ENCODE measurements around the gene GRXCR1.

GRXCR1 gene

DNA sequence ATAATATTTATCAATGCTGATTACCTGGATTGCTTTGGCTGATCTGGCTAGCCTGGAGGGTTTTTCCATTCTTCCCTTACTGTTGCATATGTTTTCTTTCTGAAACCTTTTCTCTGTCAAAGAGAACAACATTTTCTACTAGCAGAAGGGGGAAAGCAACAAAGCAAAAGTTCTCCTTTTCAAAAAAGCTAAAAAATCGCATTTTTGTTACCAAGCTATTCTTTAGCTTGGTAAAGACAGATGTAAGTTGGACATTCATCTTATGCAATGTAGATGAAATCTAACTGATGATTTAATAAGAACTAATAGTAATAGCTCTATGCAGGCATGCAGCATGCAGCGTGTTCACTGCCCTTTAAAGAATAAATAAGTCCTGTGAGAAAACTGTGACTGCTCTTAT, at the start of gene GRXCR1:
Gene GRXCR1, plus strand, starts transcription at position 301 of the 400 bp plus-strand sequence. CDS start 554 bp downstream, outside the sequence.
- DNase-seq, result no peak

DNA sequence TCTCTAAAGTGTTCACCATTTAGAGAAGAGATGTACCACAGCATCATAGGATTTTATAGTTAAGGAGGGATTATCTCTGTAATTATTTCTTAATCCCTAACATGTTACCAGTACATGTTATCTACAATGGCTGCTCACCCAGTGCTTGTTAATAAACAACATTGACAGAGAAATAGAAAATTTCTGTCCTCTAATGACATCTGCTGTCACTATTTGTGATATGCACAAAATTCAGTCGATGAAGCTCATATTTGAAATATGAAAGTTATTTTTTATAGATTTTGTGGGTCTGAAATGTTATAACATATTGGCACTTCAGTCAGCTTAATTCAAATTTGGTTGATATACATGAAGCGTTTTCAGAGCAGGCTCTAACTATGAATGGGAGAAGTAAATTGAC, 48.8 kb upstream of the GRXCR1 start:
- no peak for DNase-seq

DNA sequence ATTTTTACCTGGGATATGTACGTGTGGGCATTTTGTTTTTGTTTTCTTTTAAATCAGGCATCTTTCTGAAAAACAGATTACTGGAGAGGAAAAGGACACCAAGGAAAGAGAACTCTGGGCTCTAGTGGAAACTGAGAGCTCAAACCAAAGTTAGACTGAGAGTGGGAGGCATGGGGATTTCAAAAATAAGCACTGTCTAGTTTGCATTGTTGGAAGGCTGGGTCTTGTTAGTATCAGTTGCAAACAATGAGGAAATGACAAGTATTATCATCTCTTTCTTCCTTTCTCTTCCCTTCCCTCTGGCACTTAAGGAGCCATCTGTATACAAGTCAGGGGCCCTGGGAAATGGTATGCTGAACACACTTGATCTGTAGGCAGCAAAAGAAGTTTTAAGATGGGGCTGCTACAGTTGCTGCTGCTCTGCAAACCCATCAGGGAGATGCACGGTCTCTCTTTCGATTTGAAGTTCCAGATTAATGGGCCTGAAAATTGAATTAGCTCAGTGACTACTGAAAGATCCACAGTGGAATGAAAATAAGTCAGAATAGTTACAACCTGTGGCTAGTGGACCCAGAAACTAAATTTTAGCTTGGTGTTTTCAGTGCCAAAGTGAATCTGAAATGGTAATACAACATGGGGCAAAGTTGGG, 48.0 kb upstream of the GRXCR1 start:
- DNase-seq, result no peak

DNA sequence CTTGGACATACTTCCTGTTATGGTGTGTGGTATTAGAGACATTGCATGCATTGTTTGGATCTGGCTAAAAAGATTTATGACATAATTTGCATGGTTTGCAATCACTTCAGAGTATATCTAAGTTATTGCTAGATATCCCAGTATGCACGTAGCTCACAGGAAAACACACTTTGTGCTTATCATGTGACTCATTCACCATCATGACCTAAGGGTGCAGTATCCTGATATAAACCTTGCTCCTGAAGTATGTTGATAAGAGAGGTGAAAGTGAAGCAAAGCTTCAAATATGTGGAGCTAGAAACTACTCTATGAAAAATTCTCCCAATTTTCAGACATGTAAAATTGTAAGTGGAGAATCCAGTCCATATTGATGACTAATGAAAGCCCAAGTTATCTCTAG, 46.9 kb upstream of the GRXCR1 start:
- no peak for DNase-seq

DNA sequence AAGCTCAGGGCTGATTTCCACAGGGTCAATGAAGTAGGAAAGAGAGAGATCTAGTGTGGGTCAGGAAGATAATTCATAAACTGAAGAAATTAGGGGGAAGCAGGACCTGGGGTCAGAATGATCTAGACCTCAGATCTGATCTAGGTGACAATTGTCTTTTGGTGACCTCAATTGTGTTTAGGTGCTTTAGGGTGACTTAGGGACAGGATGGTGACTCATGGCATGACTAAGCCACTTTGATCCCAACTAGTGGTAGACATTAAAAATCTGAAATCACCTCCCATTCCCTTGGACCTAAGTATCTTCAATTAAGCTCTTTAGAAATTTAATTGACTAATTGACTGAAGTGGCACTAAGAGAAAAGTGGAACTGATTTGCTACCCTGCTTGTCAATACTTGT, 36.7 kb upstream of the GRXCR1 start:
- no peak for DNase-seq

DNA sequence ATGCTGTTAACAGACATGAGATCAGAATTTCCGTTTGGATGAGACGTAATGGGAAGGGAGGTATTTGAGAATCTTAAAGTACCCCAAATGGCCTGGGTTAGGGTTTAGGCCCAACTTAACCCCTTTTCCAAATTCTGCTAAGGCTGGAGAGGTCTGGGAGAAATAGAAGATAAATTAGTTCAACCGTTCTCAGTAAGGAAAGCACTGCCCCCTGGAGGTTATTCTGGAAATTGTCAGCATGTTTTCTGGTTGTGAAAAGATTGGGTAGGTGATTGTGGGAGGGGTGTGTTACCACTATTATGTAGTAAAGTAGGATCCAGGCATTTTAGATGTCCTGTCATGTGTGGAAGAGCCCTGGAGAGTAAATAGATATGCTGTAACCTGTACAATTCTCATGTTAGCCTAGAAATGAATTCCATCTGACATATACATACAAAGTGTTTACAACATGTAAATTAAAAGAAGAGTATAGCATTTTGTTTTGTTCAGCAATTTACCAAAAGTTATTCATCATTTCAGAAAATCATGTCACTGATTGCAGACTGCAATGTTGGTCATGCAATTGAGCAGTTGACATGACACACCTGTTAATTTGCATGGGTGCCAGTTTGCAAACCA, 26.8 kb upstream of the GRXCR1 start:
- DNase-seq, result peak; percentile 6

DNA sequence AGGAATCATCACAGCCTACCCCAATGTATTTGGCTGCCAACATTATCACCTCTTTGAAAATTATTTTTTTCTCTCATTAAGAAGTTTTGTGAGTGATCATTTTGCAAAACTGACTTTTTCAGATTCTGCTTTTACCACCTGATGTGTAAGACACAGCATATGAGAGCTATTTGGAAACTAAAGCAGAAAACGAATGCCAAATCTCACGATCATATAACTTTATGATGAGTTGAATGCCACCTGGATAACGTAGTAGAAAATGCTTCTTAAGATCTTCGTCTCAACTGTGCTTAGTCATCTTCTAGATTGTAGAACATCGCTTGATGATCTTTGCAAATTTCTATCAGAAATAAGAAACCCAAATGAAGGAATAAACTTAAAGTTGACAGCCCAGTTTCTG, 21.3 kb upstream of the GRXCR1 start:
- no peak for DNase-seq

DNA sequence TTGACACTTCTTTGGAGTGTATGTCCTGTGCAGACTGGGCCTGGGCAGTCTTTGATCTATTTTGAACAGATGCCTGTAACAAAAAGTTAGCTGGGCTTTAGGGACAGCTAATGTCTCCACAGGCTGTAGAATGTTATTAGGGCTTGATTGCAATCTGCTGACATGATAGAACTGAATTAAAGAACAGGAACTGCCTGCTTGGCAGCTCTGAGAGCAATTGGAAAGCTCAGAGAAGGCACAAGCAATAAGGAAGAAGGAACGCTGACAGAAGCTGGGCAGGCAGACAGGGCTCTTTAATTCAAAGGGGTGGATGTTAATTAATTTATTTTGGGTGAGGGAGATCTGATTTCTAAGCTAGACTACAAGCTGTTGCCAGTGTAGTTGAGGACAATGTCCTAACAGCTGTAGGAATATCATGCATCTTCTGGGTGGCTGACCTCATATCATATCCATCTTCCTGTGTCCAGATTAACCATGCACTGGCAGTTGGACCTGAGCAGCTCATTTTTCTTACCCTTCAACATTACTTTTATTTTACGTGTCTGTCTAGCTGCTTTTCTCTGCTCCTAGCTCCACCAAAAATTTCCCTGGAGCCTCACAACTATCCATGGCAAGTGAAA, 20.7 kb upstream of the GRXCR1 start:
- no peak for DNase-seq

DNA sequence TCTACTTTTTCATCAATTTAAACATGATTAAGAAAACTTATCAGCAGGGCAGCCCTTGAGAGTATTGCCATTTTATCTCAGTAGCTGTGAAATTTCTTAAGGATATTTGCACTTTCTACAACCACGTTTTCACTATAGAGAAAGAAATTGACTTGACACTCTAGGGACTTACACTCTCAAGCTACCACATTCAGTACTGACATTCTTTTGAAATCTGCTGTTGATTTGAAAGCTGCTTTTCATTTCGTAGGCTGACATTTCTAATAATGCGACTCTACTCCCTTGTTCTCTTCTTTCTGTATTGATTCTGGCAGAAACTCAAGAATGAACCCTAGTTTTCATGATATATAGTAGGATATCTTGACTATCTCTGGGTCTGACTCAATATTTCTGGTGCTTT, 13.7 kb upstream of the GRXCR1 start:
- DNase-seq, result no peak

DNA sequence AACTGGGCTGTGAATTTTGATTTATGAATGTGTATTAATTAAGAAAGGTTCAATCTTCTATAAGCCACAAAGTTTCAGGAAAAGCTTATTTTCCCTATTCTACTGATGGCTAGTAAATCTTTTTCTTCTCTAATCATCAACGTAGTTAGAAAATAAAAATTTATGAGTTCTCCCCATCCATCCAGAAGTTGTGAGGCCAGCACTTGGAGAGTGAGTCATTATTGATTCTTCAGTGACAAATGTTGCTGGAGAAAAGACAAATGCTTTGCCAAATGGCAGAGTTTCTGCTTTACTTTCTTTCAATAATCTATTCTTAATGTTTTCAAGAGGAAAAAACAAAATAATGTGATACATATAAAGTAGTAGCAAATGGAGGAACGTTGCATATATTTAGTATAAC, 11.3 kb upstream of the GRXCR1 start:
- DNase-seq, result no peak

DNA sequence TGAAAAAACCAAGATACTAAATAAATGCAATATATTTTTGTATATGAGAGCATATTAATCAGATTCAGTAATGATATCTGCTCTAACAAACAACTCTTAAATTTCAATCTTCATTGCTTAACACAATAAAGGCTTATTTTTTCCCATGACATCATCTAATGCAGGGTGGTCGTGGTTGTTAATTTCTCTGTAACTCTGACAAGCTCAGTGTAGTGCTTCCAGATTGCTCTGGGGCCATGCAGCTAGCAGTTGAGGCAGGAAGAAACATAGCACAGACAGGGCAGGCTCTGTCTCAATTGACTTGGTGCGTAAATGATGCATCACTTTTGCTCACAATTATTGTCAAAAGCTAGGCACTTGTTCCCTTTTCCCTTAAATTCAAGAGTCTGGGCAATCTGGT, 869 bp upstream of the GRXCR1 start:
- no peak for DNase-seq

DNA sequence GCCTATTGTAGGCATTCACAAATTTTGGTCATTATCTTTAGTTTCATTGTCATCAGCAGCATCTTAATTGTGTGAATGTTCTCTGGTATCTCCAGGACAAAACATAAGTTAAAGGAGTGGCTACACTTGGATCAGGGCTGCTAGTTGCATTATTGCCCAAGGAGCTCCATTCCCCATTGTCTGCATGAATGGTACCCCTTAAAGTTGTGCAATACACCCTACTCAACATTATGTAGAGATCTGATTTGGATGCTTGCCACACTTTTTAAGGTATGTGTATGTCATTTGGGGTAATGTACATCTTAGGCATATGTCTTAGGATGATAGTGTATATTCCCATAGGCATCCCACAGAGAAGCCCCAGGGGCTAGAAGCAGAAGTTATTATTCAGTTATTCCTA, 2.9 kb downstream of the GRXCR1 start:
- DNase-seq, result no peak

DNA sequence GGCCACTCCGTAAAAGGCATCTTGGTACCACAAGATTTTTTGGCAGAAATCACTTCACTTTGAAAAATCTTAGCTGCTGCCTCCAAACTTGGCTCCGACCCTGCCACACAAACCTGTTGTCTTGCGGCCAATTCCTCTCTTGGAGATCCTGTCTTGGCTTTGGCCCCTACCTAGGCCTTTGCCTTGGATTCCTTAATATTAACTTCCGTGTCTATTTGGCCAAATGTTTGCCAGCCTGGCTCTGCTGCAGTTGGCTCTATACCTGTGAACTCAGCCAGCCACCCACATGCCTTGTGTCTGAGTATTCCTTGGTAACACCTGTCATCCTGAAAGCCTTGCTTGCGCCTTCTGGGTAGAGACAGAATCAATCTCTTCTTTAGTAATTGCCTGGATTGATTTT, 12.5 kb downstream of the GRXCR1 start:
- DNase-seq, result no peak

DNA sequence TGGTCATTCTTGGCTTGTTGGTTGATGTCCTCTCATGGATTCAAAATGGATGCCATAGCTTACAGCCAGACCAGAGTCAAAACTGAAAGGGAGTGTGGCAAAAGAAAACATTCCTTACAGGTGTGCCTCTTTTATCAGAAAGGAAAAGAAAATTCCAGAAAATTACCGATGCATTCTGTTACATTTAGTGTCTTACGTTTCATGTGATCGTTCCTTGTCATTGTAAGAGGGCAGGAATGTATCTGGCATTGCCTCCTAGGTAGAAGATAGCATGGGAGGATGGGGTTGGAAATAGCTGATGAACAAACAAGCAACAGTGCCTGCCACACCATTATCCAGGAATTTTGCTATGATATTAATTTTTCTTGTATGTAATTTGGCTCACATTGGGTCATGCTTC, 13.1 kb downstream of the GRXCR1 start:
- no peak for DNase-seq

DNA sequence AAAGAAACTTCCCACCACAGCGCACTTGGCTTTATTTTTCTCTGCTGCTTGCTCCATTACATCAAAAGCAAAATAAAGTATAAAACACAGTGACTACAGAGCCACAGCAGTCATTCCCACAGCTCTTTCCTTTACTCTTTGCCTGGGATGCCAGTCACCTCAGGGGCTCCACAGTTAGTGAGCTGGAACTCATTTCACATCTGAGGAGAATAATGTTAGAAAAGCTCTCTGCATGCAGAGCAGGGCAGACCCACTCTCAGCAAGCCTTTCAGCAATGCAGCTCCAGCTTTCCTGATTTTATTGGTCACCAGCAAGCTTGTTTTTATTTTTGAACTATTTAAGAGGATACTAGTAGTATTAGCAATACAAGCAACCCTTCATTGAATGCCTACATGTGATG, 13.8 kb downstream of the GRXCR1 start:
- DNase-seq, result no peak

DNA sequence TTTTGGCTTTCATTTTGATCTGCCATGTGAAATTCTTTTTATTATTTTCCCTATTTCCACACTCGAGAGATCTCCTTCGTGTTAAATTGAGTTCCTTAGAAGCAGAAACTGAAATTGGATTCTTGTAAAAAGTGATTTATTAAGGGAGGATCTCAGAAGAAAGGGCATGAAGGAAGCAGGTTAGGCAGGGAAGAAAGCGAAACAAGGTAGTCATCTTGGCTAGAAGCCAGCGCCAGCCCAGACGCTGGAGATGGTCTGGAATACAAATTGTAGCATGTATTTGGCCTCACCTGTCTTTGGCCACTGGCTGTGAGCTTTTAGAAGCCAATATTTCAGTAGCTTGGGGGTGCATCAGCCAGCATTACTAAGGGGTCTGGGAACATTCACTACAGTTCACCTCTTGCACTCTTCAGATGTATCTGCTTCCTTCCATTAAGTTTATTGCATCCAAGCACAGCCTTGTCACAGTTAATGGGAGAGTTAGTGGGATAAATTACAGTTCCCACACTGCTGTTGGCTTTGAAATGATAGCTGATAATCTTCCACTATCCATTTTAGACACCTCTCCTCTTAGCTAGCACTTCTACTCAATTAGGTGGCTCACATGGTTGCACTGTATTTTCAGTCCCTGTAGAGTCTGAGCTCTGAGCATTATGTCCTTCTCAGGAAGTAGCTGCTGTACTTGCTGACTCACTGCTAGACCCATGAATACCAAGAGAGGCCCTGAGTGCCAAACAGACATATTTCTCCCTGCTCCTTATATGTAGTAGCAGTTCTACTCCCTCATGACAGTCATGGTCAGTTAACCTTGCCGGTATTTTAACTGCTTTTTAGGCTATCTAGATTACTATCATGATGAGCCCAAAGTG, 14.6 kb downstream of the GRXCR1 start:
- DNase-seq, result no peak

DNA sequence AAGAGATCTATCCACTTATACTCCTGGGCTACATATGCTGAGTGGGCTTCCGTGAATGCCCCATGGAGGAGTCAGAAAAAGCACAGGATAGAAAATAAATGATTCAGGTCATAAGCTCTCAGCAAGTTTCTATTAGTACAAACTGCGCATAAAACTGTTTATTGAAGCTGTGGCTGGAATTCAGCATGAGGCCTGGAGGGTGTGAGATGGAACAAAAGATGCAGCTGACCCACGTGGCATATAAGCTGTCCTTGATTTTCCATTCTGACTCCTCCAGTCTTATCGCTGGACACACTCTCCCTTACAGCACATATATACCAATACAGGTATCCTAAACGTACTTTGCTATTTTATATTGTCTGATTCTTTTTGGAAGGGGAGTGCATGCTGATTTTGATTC, 17.9 kb downstream of the GRXCR1 start:
- no peak for DNase-seq

DNA sequence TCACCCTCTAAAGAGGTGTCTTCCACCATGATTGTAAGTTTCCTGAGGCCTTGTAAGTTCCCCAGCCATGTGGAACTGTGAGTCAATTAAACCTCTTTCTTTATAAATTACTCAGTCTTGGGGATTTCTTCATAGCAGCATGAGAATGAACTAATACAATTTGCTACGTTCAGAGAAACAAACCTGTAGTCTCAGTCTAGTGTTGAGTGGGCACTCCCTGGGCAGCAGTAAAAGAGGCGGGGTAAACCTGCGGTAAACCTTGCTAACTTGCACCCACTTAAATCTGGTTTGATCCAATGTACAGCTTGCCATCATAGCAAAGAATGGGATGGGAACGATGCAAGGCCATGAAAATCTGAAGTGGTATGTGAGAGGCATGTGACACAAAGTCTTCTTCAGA, 22.4 kb downstream of the GRXCR1 start:
- no peak for DNase-seq

DNA sequence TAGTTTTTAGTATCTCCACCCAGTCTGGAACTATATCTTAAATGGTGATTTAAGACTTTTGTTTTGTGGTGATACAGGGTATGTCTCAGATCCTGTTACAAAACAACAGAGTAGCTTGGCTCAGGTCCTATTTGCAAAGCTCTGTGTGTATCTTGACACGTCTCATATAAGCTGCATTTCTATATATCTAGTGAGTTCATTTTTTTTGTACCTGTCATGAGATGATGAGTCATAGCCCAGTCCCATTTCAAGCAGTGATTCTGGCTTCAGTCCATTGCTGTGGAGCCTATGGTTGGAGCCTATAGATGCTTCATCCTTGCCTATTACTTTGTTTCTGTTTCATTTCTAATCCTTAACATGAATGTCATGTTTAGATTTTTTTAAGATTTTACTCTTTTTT, 23.0 kb downstream of the GRXCR1 start:
- DNase-seq, result no peak

DNA sequence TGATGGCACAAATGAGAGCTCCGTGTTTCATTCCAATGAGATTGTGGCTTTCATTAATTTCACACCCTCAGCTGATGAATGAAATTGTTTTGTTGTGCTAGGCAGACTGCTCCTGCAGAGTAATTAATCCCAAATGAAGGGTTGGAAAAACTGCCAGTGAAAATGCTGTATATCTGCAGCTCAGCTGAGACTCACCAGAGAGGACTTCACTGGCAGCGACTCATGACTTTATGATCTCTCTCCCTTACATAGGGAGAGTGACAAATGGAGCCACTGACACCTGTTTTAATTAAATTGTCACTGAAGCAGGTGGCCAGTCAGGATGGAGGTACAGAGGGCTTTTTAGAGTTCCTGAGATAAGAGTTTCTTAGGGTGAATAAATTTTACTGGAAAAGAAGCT, 24.8 kb downstream of the GRXCR1 start:
- DNase-seq, result no peak

DNA sequence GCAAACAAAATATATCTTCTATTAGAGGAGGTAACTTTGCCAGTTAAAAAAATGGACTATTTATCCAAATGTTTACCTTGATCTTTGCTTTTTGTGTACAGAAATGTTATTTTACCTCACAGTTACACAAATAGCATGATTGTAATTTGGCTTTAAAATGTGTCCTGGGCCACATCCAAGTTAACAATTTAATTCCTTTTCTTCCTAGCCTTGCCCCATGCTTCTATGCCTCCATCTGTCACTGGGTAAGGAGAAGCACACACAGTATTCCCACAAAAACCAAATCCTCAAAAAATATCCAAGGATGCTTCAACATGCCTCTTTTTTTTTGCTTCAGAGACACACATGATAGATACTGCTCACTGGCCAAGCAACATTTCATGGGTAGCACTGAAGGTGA, 30.9 kb downstream of the GRXCR1 start:
- no peak for DNase-seq

DNA sequence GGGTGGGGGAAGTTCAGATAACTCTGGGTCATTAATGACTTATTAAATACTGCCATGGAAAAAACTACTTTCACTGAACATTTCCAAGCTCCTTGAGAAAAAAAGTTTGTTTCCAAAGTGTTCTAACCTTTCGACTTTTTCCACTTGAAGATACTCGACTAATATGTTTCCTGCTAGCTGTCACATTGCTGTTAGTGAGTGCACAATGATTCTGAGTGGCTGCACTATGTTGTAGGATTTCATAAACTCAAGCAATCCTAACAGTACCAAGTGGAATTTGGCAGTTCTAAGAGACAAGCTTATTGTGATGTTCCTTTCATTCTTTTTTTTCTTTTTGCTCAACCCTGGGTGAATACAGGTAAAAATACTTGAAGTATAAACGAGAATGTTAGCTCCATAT, 33.4 kb downstream of the GRXCR1 start:
- no peak for DNase-seq

DNA sequence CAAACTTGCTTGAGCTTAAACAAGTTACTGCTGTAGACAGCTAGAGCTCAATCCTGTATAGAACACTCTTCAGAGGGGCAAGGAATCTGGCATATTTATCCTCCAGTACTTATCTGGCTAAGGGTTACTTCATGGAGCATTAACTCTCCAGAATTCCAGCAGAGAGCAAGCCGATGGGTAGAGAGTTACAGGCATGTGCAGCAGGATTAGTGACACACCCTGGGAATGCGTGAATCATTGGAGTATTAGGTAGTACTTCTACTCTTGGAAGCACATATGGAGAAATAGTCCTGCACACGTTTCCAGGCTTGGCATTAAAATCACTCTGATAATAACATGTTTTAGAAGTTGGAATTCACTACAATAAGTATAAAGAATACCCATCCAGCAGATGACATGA, 35.4 kb downstream of the GRXCR1 start:
- no peak for DNase-seq

DNA sequence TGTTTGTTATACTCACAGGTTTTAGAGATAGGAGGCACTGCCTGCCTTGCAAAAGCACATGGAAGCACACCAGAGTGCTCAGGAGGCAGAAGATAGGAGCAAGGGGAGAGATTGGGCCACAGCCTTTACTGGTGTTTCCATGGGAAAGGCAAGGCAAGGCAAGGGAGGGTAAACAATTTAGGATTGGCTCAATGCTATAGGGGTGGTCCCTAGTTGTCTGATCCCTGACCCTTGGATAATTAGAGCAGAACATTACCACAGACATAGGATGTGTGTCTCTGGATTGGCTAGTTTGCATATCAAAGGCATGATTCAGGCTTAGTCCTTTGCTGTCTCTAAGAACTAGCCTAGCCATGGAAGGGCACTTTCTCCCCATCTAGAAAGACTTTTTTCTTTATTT, 36.1 kb downstream of the GRXCR1 start:
- DNase-seq, result no peak
